HEK293 (cell line): ENCODE data around the gene MAGOH.

Source experiments
- CTCF ChIP-seq: fragments of 450-650 bp; formaldehyde crosslinking; IDR thresholded peaks from 2 replicates; pipeline ENCODE4 v1.5.1; 2016; ENCODE audit warnings: missing biosample characterization, missing genetic modification characterization
- HOXD13 ChIP-seq: sonication (generic); formaldehyde crosslinking; IDR thresholded peaks from 2 replicates; pipeline ENCODE4 v1.8.0; 2022; ENCODE audit warnings: missing genetic modification reagents, borderline replicate concordance
- ZFP69B ChIP-seq: fragments of 450-650 bp; formaldehyde crosslinking; IDR thresholded peaks from 2 replicates; pipeline ENCODE4 v1.5.1; 2016; ENCODE audit warnings: missing biosample characterization, missing genetic modification characterization
- ZNF114 ChIP-seq: fragments of 450-650 bp; formaldehyde crosslinking; IDR thresholded peaks from 2 replicates; pipeline ENCODE4 v1.5.0; 2017; ENCODE audit warnings: missing biosample characterization, missing genetic modification characterization
- ZNF140 ChIP-seq: fragments of 450-650 bp; formaldehyde crosslinking; IDR thresholded peaks from 2 replicates; pipeline ENCODE4 v1.5.1; 2016; ENCODE audit warnings: missing biosample characterization, missing genetic modification characterization
- ZNF580 ChIP-seq: fragments of 450-650 bp; formaldehyde crosslinking; IDR thresholded peaks from 2 replicates; pipeline ENCODE4 v1.5.1; 2016; ENCODE audit warnings: missing biosample characterization, missing genetic modification characterization

- TF ChIP-seq HOXD13 (CRISPR knock-in tag): no peak
- no peak for TF ChIP-seq CTCF (tag by site-specific recombination)
- TF ChIP-seq ZNF114 (tag by site-specific recombination): no peak
- TF ChIP-seq ZFP69B: peak; percentile 78; the same call in 1 of the 2 replicates
- TF ChIP-seq ZNF140: no peak
- no peak for TF ChIP-seq ZNF580 (tag by site-specific recombination)
Observed at GRCh38 chr1:53196485-53197290, 41.6 kb downstream of the MAGOH start, which contains the start of gene CPT2.
